GM18868 (cell line): ENCODE data around the gene GBA2.

Experiments used
- ATAC-seq: cut with Tn5 transposase; IDR thresholded peaks from one replicate; pipeline ENCODE4 v1.9.1; 2021; ENCODE audit warnings: mild to moderate bottlenecking, moderate library complexity; ENCODE audit not compliant: unreplicated experiment

The GBA2 gene

GRCh38 chr9:35748858-35749514 is at the start of gene GBA2, which contains the start of gene RGP1:
TSS of gene GBA2 (minus strand) at chr9:35749228. CDS start at chr9:35748704, 524 bp downstream.
TSS of gene RGP1 (plus strand) at chr9:35749287. CDS start at chr9:35749756, 469 bp downstream.
- peak; percentile 82 for ATAC-seq

- no peak for ATAC-seq
Measured at GRCh38 chr9:35797311-35798109, 48.5 kb upstream of the GBA2 start.

- ATAC-seq = no peak
Measured at GRCh38 chr9:35795695-35796094, 46.7 kb upstream of the GBA2 start.

- ATAC-seq = no peak
Measured at GRCh38 chr9:35793461-35793860, 44.4 kb upstream of the GBA2 start.

GRCh38 chr9:35792826-35793225 is 43.8 kb upstream of the GBA2 start:
- no peak for ATAC-seq

GRCh38 chr9:35792024-35792813 is 43.2 kb upstream of the GBA2 start:
- no peak for ATAC-seq

- ATAC-seq = no peak
Measured at GRCh38 chr9:35791297-35791921, 42.4 kb upstream of the GBA2 start, which contains the start of gene NPR2. TSS of gene NPR2 (plus strand) at chr9:35791591. CDS start at chr9:35792409, 818 bp downstream.

GRCh38 chr9:35790385-35791296 is 41.6 kb upstream of the GBA2 start:
- ATAC-seq = no peak

- no peak for ATAC-seq
Measured at GRCh38 chr9:35790025-35790384, 41.0 kb upstream of the GBA2 start.

GRCh38 chr9:35789541-35789940 is 40.5 kb upstream of the GBA2 start:
- no peak for ATAC-seq

GRCh38 chr9:35783418-35783817 is 34.4 kb upstream of the GBA2 start:
- ATAC-seq = no peak

- ATAC-seq = no peak
Measured at GRCh38 chr9:35781066-35781465, 32.0 kb upstream of the GBA2 start.

- no peak for ATAC-seq
Measured at GRCh38 chr9:35778496-35778895, 29.5 kb upstream of the GBA2 start.

- no peak for ATAC-seq
Measured at GRCh38 chr9:35776018-35776417, 27.0 kb upstream of the GBA2 start.

GRCh38 chr9:35774907-35775635 is 26.0 kb upstream of the GBA2 start:
- ATAC-seq = no peak

GRCh38 chr9:35771943-35772342 is 22.9 kb upstream of the GBA2 start:
- ATAC-seq = no peak

- ATAC-seq = no peak
Measured at GRCh38 chr9:35771534-35771933, 22.5 kb upstream of the GBA2 start.

GRCh38 chr9:35771075-35771433 is 22.0 kb upstream of the GBA2 start:
- no peak for ATAC-seq

GRCh38 chr9:35769763-35770162 is 20.7 kb upstream of the GBA2 start:
- no peak for ATAC-seq
